ENCODE measurements around the gene DPH7. TPM values are rescaled to one million over a fixed set of nuclear protein-coding genes. Genes with fewer than 3 reads are reported as not detected.
A peak's percentile ranks its signal among the peaks of the same experiment; 100 is the strongest.

The DPH7 gene
- total and polyA plus RNA-seq, 4 donors = 7.9 to 18.9 (median 12.3) TPM

GRCh38 chr9:137607141-137607857 is 28.6 kb upstream of the DPH7 start:
- Histone ChIP-seq H3K27ac (ENCODE audit: low read depth in 1 of 2, low read length in 2 of 2) (peak overlapping the region in 1 of 2 donors; percentile 87), H3K9ac (ENCODE audit: low read depth in 1 of 2, low read length in 2 of 2) (peak overlapping the region in 1 of 2 donors; percentile 84), H3K36me3 (ENCODE audit: control insufficient read depth in 4 of 4, insufficient read depth in 3 of 4, low read depth in 1 of 4, low read length in 3 of 4) (no peaks in the 10 kb centered on the region), H3K9me3 (ENCODE audit: control insufficient read depth in 4 of 4, low read length in 3 of 4) (no peaks in the 10 kb centered on the region), H3K4me3 (ENCODE audit: low read depth in 1 of 3, low read length in 3 of 3) (peak overlapping the region in 2 of 3 donors; percentile 5 to 80), H3K4me1 (ENCODE audit: control insufficient read depth in 4 of 4, insufficient read depth in 4 of 4, low read length in 3 of 4) (peaks cover 10 to 44% (median 36%) of the 10 kb centered on the region in 4 donors), H3K27me3 (ENCODE audit: control insufficient read depth in 4 of 4, insufficient read depth in 4 of 4, low read length in 3 of 4) (no peaks in the 10 kb centered on the region)
- no peak for DNase-seq (ENCODE audit: low spot score)
- WGBS = 65% methylated on average over 17 of the region's 17 CpGs
- TF ChIP-seq HNF4A (conservative IDR thresholded peaks at IDR 0.05) = no peak

GRCh38 chr9:137606734-137607138 is 28.0 kb upstream of the DPH7 start:
- H3K36me3 ChIP-seq (ENCODE audit: control insufficient read depth in 4 of 4, insufficient read depth in 3 of 4, low read depth in 1 of 4, low read length in 3 of 4) = no peaks in the 10 kb centered on the region
- peaks cover 10 to 38% (median 34%) of the 10 kb centered on the region in 4 donors for H3K4me1 ChIP-seq (ENCODE audit: control insufficient read depth in 4 of 4, insufficient read depth in 4 of 4, low read length in 3 of 4)
- TF ChIP-seq SP1 (IDR thresholded peaks at IDR 0.05) = no peak
- TF ChIP-seq GABPA (IDR thresholded peaks at IDR 0.05 in 1 of 2, conservative IDR thresholded peaks at IDR 0.05 in 1 of 2) = no peak
- TF ChIP-seq MAX (IDR thresholded peaks at IDR 0.05) = no peak
- TF ChIP-seq ATF3 (IDR thresholded peaks at IDR 0.05) = no peak
- no peak for TF ChIP-seq JUND (IDR thresholded peaks at IDR 0.05)
- no peak for TF ChIP-seq EGR1 (IDR thresholded peaks at IDR 0.05; ENCODE audit: low read depth in 2 of 2)
- H3K27ac ChIP-seq (ENCODE audit: low read depth in 1 of 2, low read length in 2 of 2) = peak overlapping the region; percentile 82 to 87
- WGBS = 34% methylated on average over 13 of the region's 13 CpGs
- H3K27me3 ChIP-seq (ENCODE audit: control insufficient read depth in 4 of 4, insufficient read depth in 4 of 4, low read length in 3 of 4) = no peaks in the 10 kb centered on the region
- peak overlapping the region in 1 of 2 donors; percentile 84 for H3K9ac ChIP-seq (ENCODE audit: low read depth in 1 of 2, low read length in 2 of 2)
- DNase-seq (ENCODE audit: low spot score) = no peak
- peak overlapping the region; percentile 5 to 84 (median 80) for H3K4me3 ChIP-seq (ENCODE audit: low read depth in 1 of 3, low read length in 3 of 3)
- H3K9me3 ChIP-seq (ENCODE audit: control insufficient read depth in 4 of 4, low read length in 3 of 4) = no peaks in the 10 kb centered on the region

- 2% methylated on average over 57 of the region's 57 CpGs for WGBS
- DNase-seq (ENCODE audit: low spot score) = no peak
- peak overlapping the region in 1 of 2 donors; percentile 84 for H3K9ac ChIP-seq (ENCODE audit: low read depth in 1 of 2, low read length in 2 of 2)
Measured at GRCh38 chr9:137606005-137606621, 27.4 kb upstream of the DPH7 start.

More at GRCh38 chr9:137606005-137606621, 27.4 kb upstream of the DPH7 start:
- Histone ChIP-seq H3K36me3 (ENCODE audit: control insufficient read depth in 4 of 4, insufficient read depth in 3 of 4, low read depth in 1 of 4, low read length in 3 of 4) (no peaks in the 10 kb centered on the region), H3K4me3 (ENCODE audit: low read depth in 1 of 3, low read length in 3 of 3) (peak overlapping the region; percentile 66 to 84 (median 80)), H3K27ac (ENCODE audit: low read depth in 1 of 2, low read length in 2 of 2) (peak overlapping the region; percentile 82 to 87), H3K27me3 (ENCODE audit: control insufficient read depth in 4 of 4, insufficient read depth in 4 of 4, low read length in 3 of 4) (no peaks in the 10 kb centered on the region), H3K9me3 (ENCODE audit: control insufficient read depth in 4 of 4, low read length in 3 of 4) (no peaks in the 10 kb centered on the region), H3K4me1 (ENCODE audit: control insufficient read depth in 4 of 4, insufficient read depth in 4 of 4, low read length in 3 of 4) (peaks cover 10 to 37% (median 33%) of the 10 kb centered on the region in 4 donors)
- TF ChIP-seq HNF4A (conservative IDR thresholded peaks at IDR 0.05) = peak; percentile 27 to 50
- no peak for TF ChIP-seq ZBTB33 (IDR thresholded peaks at IDR 0.05)
- TF ChIP-seq NR2F2 (IDR thresholded peaks at IDR 0.05) = no peak
- TF ChIP-seq SP1 (IDR thresholded peaks at IDR 0.05) = peak; percentile 21

Data from liver (tissue), 9 donors.